ENCODE results near the gene BLID.

BLID gene, protein sequence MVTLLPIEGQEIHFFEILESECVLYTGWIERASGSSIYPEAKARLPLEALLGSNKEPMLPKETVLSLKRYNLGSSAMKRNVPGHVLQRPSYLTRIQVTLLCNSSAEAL

DNA sequence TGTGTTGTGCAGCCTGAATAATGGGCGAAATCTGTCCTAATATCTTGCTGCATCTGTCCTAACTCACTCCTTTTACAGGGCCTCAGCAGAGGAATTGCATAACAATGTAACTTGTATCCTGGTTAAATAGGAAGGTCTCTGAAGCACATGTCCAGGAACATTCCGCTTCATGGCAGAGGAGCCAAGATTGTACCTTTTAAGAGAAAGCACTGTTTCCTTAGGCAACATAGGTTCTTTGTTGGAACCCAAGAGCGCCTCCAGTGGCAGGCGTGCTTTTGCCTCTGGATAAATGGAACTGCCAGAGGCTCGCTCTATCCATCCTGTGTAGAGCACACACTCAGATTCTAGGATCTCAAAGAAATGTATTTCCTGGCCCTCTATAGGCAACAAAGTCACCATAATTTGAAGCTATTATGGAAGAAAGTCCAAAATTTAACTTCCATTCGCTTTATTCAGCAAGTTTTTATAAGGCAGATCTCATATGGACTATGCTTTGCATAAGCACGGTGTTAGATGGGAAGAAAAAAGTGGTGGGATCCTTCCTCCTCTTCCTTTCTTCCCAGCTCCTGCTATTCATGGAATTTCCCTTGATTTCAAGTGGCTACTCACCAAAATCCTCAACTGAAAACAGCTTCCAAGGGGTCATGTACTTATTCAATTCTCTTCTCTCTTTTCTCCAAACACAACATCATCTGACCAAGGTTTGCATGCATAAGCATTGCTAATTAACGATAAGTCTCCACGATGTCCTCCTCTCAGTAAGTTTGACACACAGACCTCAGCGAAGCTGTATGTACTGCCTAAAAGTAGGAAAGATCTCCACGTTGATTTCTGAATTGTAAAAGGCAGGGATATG lies at the start of gene BLID:
Gene BLID (minus strand): TSS at position 692 of the 856 bp plus-strand sequence. CDS start 293 bp downstream, at position 399.
- in situ Hi-C loops (cut with MboI; ENCODE audit: low sequenced_read_pairs) = no loop called here

DNA sequence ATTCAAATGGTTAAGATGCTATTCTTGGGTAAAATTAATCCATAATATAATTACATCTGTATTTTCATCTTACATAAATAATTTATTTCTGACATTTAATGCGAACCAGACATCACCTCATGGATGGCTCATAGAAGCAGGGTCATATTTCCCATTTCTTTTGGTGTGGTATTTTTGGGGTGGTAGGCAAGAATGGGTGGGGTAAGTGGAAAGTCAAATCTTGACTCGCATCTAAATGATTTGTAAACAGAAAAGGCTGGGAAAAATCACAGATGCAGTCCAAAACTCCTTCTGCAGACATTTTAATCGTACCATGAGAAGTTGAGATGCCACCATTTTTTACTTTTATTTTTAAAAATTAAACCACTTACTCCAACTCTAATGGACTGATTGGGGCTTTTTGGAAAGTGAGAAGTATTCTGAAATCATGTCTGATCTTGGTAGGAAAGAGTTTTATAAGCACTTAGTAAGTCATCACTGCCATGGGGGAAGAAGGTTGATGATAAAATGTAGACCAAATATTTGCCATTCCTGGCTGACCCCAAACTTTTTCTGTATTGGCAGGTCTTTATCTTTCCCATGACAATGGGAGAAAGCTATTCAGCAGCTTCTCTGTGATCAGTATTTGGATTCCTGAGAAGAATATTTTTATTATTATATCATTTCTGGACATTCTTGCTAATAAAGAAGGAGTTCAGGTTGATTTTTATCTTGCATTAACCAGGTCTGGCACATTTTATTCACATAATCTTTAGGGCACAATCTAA lies 47.2 kb upstream of the BLID start:
- in situ Hi-C loops (cut with MboI; ENCODE audit: low sequenced_read_pairs) = no loop called here

DNA sequence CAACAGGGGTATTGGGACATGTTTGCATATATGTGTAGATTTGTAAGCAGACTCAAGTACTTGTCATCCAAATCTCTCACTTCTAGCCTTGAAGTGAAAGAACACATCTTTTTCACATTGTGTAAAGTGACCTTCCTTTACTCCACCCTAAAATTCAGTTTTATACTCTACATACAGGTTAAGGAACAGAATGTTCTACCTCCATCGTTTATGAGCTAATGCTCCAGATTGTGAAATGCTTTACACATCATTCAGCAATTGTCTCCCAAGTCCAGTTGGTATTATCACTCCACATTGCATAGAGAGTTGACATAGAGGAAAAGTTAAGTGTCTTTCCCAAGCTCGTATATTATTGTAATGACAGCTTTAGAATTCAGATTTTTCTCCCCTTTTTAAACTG lies 46.1 kb upstream of the BLID start:
- in situ Hi-C loops (cut with MboI; ENCODE audit: low sequenced_read_pairs) = no loop called here

DNA sequence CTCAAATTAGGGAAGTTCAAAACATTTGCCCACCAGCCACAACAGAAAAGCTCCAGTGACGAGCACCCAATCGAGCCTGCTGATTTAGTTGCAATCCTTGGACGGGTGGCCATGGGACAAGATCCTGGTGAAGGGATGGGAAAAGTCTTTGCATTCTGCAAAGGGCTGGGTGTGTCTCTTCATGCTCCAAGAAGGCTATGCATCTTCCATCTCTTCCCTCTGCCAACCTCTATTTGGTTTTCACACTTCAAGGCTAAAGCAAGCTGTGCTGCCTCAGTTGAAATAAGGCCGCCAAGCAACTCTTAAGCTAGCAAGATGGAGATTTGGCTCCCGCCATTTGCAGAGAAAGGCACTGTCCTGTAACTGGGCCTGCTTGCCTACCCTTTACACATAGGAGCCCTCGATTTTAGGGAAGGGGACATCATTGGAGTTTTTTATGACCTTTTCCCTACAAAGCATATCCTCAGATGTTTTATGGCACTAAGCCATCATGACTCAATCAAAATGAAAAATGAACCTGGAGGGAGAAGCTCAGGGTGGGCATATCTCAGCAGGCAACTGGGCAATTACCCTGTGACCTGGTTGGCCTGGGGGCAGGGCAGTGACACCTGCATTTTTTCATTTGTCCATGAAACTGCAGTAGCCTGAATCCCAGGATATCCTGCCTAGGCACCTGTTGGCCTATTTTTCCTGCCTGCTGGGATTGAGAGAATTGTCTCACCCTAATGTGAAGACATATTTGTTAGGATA lies 45.0 kb upstream of the BLID start:
- in situ Hi-C loops (cut with MboI; ENCODE audit: low sequenced_read_pairs) = no loop called here

DNA sequence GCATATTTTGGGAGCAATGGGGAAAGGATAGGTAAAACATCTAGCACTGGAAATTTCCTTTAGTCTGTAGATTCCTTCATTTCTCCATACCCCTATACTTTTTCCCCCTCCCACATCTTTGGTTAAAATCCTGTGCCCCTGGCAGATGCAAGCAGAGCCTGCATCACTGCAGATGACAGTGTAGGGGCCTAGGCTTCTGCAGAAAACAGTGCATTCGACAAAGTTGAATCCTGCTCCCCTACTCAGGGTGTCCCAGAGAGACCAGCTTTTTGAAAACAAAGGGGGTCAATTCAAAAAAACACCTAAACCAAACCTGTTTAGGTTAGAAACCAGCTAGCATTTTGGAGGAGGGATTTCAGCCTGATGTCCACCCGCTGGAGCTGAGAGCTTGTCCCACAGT lies 43.8 kb upstream of the BLID start:
- in situ Hi-C loops (cut with MboI; ENCODE audit: low sequenced_read_pairs) = no loop called here

DNA sequence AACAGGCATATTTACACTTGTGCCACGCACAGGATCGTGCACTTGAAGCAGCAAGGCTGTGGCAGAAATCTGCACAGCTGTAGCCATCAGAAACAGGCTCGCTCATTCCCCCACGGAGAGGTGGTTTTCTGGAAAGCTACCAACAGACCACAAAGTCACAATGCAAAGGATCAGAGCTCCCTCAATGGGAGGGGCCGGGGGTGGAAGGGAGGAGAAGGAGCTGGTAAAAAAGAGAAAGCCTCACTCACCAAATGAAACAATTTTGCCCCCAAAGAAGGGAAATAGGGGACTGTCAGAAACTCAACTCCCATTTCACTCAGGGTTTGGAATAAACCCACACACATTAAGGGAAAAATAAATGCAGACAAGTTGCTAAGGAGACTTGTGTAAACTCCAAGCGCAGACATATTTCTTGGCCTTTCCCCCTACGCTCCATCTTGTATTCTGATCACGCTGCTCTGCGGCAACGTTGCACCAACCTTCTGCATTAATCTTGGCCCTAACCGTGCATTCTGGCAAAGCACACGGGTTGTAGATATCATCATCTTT lies 43.2 kb upstream of the BLID start:
- in situ Hi-C loops (cut with MboI; ENCODE audit: low sequenced_read_pairs) = no loop called here

DNA sequence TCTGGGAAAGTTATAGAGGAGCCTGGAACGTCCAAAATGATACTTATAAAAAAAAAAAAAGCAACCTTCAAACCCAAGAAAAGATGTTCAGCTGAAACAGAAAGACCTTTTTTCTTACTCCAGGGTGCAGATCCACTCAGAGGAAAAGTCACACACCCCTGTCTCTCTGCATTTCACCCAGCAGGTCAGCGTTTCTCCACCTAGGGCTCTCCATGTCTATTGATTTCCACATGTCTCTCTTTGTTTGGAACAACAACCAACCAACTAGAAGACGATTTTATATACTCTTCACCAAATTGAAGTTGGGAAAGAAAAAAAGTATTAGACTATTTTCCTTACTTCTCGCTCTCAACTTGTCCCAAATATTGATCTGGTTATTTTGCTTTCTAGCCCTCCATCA lies 42.2 kb upstream of the BLID start:
- in situ Hi-C loops (cut with MboI; ENCODE audit: low sequenced_read_pairs) = no loop called here

DNA sequence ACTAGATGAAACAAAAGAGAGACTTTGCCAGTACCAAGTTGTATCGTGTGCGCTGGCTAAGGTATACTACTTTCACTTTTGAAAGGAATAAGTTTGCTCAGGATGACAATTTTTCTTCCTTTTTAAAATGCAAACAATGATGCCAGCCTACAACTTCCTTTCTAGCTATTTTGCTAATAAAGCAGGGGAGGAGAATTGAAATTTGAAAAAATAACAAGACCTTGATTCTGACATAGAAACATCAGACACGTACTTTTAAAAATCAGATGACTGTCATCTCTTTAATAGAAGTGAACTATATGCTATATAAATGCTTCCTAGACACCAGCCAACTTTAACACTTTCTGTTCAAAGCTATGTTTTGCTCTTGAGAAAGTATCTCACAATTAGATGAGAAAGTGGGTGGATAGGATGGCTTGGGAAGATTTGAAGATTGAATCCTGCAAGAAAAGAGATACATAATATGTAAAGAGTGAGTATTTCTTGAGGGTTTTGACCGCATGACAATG lies 41.7 kb upstream of the BLID start:
- in situ Hi-C loops (cut with MboI; ENCODE audit: low sequenced_read_pairs) = no loop called here

DNA sequence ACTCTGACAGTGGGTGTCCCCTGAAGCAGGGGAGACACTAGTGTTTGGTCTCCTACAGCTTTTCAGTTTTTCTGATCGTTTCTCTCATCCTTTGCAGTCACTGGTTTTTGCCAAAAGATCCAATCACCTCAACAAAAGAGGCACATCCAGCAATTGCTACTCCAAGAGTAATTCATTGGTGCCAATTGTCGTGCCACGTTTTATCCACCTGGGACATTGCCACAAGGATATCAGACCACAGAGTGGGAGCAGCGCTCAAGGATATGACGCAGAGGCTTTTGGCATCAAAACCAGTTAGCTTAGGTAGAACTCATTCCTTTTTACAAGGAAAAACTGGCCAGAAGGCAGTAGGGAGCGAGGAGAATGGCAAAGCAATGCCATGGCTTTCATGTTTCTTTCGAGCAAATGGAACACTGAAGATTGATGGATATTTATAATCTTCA lies 40.9 kb upstream of the BLID start:
- in situ Hi-C loops (cut with MboI; ENCODE audit: low sequenced_read_pairs) = no loop called here

DNA sequence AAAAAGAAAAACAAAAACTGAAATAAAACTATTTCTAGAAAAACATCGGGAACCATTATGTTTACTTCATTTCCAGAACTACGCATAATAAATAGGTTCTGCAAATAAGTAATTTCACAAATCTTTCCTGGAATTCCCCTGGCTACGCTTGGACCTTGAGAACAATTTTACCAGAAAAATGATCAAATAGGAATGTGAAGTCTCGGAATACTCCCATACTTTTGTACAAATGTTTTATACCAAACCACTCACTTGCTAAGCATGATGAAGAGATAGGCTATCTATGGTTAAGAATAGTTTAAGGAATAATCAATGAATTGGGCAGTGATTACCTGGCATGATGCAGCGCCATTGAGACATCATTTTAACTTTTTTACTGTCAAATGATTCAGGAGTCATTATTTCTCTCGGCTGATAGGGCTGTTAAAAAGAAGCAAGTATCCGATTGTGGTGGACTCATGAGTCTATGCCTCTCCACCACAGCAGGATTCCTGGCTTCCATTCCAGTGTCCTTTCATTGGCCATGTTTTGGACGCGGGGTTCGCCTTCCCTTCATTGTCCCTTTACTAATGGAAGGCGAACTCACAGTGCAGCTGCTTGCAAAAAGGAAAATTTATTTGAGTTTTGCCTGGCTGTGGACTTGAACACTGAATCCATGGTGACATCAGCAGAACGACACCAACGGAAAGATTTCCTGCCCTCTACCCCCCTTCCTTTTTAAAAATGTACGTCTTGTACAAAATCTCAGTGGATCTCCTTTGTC lies 39.9 kb upstream of the BLID start:
- in situ Hi-C loops (cut with MboI; ENCODE audit: low sequenced_read_pairs) = no loop called here

DNA sequence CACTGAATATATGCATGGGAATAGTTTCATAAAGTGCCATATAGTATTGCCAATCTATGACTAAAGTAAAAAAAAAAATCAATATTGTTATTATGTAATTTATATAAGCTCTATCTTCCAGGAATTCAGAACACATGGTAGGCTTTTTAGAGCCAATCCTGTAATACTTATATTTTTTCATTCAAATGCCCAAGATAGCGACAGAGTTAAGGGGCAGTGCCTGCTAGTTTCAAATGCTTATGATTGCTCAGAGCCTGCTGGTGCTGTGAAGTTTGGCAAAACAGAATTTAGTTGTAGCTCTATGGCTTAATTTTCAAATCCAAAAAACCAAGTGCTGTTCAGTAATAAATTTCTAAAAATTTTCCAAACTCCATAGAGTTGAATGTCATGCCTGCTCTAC lies 39.0 kb upstream of the BLID start:
- in situ Hi-C loops (cut with MboI; ENCODE audit: low sequenced_read_pairs) = no loop called here

DNA sequence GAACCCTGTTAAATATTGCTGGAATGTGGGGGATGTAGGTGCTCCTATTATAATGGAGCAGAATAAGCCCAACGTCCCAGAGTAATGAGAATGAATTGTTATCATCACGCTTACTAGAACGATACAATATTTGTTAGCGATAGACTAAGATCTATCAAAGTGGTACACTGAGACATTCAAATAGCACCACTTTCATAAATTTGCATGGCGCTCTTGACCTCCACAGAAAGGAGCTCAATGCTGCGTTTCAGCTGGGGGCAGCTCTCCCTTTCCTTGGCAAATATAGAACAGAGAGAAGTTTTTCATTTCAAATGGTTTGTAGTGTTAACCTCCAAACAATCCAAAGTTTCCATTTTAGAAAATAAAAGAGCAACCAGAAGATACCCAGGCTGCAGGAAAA lies 38.2 kb upstream of the BLID start:
- in situ Hi-C loops (cut with MboI; ENCODE audit: low sequenced_read_pairs) = no loop called here

DNA sequence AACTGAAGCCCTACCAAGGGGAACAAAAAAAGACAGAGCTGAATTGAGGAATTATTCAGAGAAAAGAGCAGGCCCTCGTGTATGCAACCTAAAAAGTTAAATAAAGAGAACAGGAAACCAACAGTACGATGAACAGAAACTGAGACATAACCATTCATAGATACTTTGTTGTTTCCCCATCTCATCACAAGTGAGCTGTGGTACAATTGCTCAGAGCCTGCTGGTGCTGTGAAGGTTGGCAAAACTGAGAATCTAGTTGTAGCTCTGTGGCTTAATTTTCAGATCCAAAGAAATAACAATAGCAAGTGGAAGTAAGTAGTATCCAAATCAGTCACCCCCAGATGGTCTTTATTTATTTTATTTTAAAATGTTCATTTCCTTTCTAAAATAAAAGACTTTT lies 37.7 kb upstream of the BLID start:
- in situ Hi-C loops (cut with MboI; ENCODE audit: low sequenced_read_pairs) = no loop called here

DNA sequence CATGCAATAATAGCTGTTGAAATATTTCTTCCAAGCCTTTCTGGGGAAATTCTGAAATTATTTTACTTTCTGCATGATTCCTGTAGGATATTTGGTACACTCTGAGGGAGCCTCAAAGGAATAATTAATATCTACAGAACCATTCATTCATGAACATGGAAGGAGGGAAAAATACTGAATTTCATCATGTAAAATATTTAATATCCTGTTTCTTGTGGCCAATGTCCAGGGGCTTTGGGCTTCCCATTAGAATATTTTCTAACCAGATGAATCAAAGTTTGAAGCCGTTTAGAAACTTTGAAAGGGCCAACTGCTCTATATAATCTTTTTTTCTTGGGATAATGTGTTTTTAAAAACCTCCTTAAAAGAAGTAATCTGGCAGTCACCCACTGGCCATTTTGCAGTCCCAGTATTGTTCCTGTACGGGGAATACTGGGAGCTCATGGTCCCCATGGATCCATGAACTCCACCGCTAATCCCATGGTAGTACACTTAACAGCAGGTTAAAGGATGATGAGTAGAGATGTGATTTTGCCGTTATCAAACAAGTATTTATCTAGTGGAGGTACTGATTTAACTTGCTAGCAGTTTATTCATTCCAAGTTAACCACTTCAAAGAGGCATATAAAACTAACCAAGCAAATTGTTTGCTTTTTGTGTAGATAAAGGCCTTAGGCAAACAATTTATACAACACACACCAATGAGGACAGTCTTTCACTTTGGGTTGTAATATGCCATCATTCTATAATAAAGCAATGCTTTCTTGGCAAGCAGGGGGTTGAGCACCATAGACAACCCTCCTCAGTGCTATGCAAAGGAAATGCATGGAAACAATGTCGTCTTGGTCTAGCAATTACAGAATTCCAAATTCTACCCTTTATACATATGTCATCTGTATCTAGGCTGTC lies 34.5 kb upstream of the BLID start:
- in situ Hi-C loops (cut with MboI; ENCODE audit: low sequenced_read_pairs) = no loop called here

DNA sequence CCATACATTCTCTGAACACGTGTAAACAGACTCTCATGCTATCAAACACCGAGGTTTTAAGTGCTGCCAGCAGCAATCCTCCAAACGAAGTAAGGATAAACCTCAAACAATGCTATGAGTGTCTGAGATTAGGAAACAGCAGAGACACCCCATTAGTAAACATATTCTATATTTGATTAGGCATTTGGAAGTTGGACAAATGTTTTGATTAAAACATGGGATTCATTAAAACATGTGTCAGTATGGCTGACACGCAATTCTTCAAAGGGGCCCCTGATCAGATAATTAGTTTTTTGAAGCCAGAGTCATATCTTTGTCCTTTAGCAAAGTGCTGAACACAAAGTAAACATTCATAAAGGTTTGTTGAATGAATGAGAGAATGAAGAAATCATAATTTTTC lies 33.2 kb upstream of the BLID start:
- in situ Hi-C loops (cut with MboI; ENCODE audit: low sequenced_read_pairs) = no loop called here

DNA sequence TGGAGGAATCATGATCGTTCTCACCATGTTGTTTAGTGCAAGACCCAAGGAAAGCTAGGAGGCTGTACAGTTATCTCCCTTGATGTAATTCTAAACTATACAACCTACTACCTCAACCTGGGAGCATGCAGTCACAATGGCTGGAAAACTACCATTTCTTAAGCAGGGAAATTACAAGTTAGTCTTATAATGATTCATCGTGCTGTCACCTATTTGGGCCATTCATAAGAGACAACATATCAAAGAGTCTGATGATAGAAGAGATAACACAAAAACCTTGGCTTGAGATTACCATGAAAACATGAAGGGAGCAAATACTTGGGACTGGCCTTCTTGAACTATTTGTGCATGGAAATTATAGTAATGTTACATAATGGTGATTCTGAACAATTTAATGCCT lies 30.5 kb upstream of the BLID start:
- in situ Hi-C loops (cut with MboI; ENCODE audit: low sequenced_read_pairs) = no loop called here

DNA sequence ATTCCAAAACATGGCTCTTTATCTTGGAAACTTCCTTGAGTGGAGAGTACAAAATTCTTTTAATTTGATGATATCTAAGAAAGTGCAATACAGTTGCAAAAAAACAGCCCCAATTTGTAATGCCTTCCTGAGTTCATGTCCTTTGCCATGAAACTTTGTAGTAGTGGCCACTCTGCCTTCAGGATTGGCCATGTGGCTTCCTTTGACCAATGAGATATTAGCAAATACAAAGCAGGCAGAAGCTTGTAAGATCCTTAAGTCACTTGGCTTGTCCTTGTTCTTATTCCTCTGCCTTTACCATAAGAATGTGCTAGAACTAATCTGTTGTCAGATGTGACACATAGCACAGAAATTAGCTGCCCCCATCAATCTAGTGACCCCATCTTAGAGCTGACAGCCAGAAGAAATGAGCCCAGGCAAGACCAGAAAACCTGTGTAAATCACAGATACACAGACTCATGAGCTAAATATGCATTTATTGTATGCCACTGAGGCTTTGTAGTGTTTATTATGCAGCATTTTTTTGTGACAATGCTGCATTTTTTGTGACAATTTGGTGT lies 29.8 kb upstream of the BLID start:
- in situ Hi-C loops (cut with MboI; ENCODE audit: low sequenced_read_pairs) = no loop called here

DNA sequence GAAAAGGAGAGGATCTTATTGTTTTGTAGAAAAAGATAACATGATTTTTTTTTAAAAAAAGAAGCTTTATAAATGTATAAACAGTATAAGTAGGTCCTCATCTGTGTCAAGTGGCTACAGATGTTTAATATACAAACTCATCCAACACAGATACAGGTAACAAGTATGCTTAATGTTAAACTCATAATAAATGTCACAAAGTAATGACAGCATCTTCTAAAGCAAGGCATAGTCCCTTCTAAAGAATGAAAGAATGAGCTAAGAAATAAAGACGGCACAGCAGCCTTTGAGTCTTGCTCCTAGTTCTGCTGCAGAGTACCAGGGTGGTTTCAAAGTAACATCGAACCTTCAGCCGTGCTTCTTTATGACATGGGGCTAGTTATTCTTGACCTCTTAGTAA lies 28.7 kb upstream of the BLID start:
- in situ Hi-C loops (cut with MboI; ENCODE audit: low sequenced_read_pairs) = no loop called here

DNA sequence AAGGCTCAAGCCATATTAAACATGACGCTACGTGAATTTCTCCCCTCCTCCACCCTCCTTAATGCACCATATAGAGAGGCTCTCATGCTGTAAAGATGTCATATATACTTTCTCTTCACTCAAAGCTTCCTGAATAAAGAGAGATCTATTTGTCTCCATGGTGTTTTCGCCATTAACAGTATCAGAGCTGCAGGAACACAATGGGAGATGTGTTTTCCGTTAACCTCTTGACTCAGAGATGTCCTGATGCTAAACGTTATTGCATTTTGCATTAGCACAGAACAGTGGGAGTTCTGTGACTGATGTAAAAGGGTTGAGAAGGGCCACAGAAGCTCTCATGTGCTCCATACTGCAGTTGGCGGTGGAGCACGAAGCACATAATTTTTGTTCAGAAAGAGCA lies 25.7 kb upstream of the BLID start:
- in situ Hi-C loops (cut with MboI; ENCODE audit: low sequenced_read_pairs) = no loop called here

Data from hTERT RPE-1 (cell line).